Liver (tissue), 9 donors: ENCODE results near the gene BCHE. TPM values are rescaled to one million over a fixed set of nuclear protein-coding genes. Genes with fewer than 3 reads are reported as not detected.

ENCODE experiments used
- DNase-seq: peaks from one replicate; pipeline ENCODE4 v3.0.0-alpha.2; 2017; ENCODE audit warnings: low spot score
- H3K27ac ChIP-seq, 2 donors: one replicate each; pipeline ENCODE4 v1.7.0; 2013; ENCODE audit warnings: inconsistent platforms in 2 of 2, low read length in 2 of 2, control low read depth in 1 of 2, low read depth in 1 of 2, mild to moderate bottlenecking in 1 of 2
- H3K27me3 ChIP-seq, 4 donors: one replicate each; pipeline versions ENCODE4 v1.6.1 to v1.7.0; 2013; ENCODE audit warnings: low read length in 3 of 4, inconsistent platforms in 1 of 4, mild to moderate bottlenecking in 1 of 4, moderate library complexity in 1 of 4; ENCODE audit not compliant: control insufficient read depth in 4 of 4, insufficient read depth in 4 of 4
- H3K36me3 ChIP-seq, 4 donors: one replicate each; pipeline versions ENCODE4 v1.6.1 to v1.7.0; 2013; ENCODE audit warnings: low read length in 3 of 4, mild to moderate bottlenecking in 3 of 4, low read depth in 1 of 4, moderate library complexity in 1 of 4; ENCODE audit not compliant: control insufficient read depth in 4 of 4, insufficient read depth in 3 of 4
- H3K4me1 ChIP-seq, 4 donors: one replicate each; pipeline versions ENCODE4 v1.6.1 to v1.7.0; 2013; ENCODE audit warnings: low read length in 3 of 4, mild to moderate bottlenecking in 3 of 4, moderate library complexity in 1 of 4; ENCODE audit not compliant: control insufficient read depth in 4 of 4, insufficient read depth in 4 of 4
- H3K4me3 ChIP-seq, 3 donors: one replicate each; pipeline versions ENCODE4 v1.6.1 to v1.7.0; 2013; ENCODE audit warnings: low read length in 3 of 3, control low read depth in 1 of 3, low read depth in 1 of 3, mild to moderate bottlenecking in 1 of 3
- H3K9ac ChIP-seq, 2 donors: one replicate each; pipeline ENCODE4 v1.7.0; 2013; ENCODE audit warnings: low read length in 2 of 2, mild to moderate bottlenecking in 2 of 2, moderate library complexity in 2 of 2, control low read depth in 1 of 2, low read depth in 1 of 2
- H3K9me3 ChIP-seq, 4 donors: one replicate each; pipeline versions ENCODE4 v1.6.1 to v1.7.0; 2013; ENCODE audit warnings: low read length in 3 of 4; ENCODE audit not compliant: control insufficient read depth in 4 of 4
- ATF3 ChIP-seq: IDR thresholded peaks from 2 replicates; pipeline ENCODE4 v1.6.1; 2016; ENCODE audit warnings: antibody characterized with exemption
- CTCF ChIP-seq: fragments of 150-350 bp; IDR thresholded peaks from 2 replicates; pipeline ENCODE4 v1.5.1; 2017; ENCODE audit warnings: improper control_type of control experiment, low read depth, low read length; ENCODE audit not compliant: missing input control
- EGR1 ChIP-seq, 2 donors: IDR thresholded peaks; 2 replicates each; pipeline ENCODE4 v1.6.1; 2016 to 2018; ENCODE audit warnings: antibody characterized with exemption in 2 of 2, low read depth in 2 of 2
- FOXA1 ChIP-seq: IDR thresholded peaks from 2 replicates; pipeline ENCODE4 v1.6.1; 2016; ENCODE audit warnings: antibody characterized with exemption
- FOXA2 ChIP-seq: IDR thresholded peaks from 2 replicates; pipeline ENCODE4 v1.6.1; 2016; ENCODE audit warnings: antibody characterized with exemption
- GABPA ChIP-seq, 2 donors: IDR thresholded peaks in 1 of 2; conservative IDR thresholded peaks in 1 of 2; 2 replicates each; pipeline ENCODE4 v1.6.1; 2016; ENCODE audit warnings: antibody characterized with exemption in 2 of 2, mild to moderate bottlenecking in 1 of 2, moderate library complexity in 1 of 2
- HNF4A ChIP-seq, 2 donors: conservative IDR thresholded peaks; 2 replicates each; pipeline ENCODE4 v1.6.1; 2016; ENCODE audit warnings: antibody characterized with exemption in 2 of 2, mild to moderate bottlenecking in 2 of 2
- HNF4G ChIP-seq: IDR thresholded peaks from 2 replicates; pipeline ENCODE4 v1.6.1; 2016; ENCODE audit warnings: antibody characterized with exemption
- JUND ChIP-seq, 2 donors: IDR thresholded peaks; 2 replicates each; pipeline ENCODE4 v1.6.1; 2016; ENCODE audit warnings: antibody characterized with exemption in 2 of 2
- MAX ChIP-seq: IDR thresholded peaks from 2 replicates; pipeline ENCODE4 v1.6.1; 2016; ENCODE audit warnings: antibody characterized with exemption
- NR2F2 ChIP-seq: IDR thresholded peaks from 2 replicates; pipeline ENCODE4 v1.6.1; 2016; ENCODE audit warnings: antibody characterized with exemption
- RAD21 ChIP-seq, 2 donors: IDR thresholded peaks; 2 replicates each; pipeline ENCODE4 v1.6.1; 2016; ENCODE audit warnings: antibody characterized with exemption in 2 of 2, mild to moderate bottlenecking in 2 of 2
- REST ChIP-seq: IDR thresholded peaks from 2 replicates; pipeline ENCODE4 v1.6.1; 2016; ENCODE audit warnings: antibody characterized with exemption, mild to moderate bottlenecking
- RXRA ChIP-seq, 2 donors: IDR thresholded peaks; 2 replicates each; pipeline ENCODE4 v1.6.1; 2017 to 2018; ENCODE audit warnings: antibody characterized with exemption in 2 of 2, mild to moderate bottlenecking in 1 of 2
- SP1 ChIP-seq: IDR thresholded peaks from 2 replicates; pipeline ENCODE4 v1.6.1; 2018; ENCODE audit warnings: antibody characterized with exemption, mild to moderate bottlenecking
- TAF1 ChIP-seq: conservative IDR thresholded peaks from 2 replicates; pipeline ENCODE4 v1.6.1; 2016; ENCODE audit warnings: antibody characterized with exemption, mild to moderate bottlenecking
- YY1 ChIP-seq: IDR thresholded peaks from 2 replicates; pipeline ENCODE4 v1.6.1; 2016; ENCODE audit warnings: antibody characterized with exemption, mild to moderate bottlenecking
- WGBS: extraction: QIAGEN DNeasy Blood & Tissue Kit; methylation state at CpG from one replicate; pipeline ENCODE4 v1.1.7; 2013; 5-methylcytosine and 5-hydroxymethylcytosine counted together
- polyA plus RNA-seq, 2 donors: library from polyadenylated mRNA; stranded (reverse) in 1 of 2; unstranded in 1 of 2; fragments of 200-250 nt in 1 of 2; fragments of >200 nt in 1 of 2; fragmentation: Nextera tagmentation in 1 of 2; extraction: Ambion mirVana in 1 of 2; gene quantifications; one replicate each; pipeline versions ENCODE4 v1.2.1 to v1.2.3, GENCODE V29; 2013 to 2015
- total RNA-seq, 2 donors: library from RNA; depleted of rRNA; stranded (reverse); fragments of >200 nt; gene quantifications; one replicate each; pipeline ENCODE4 v1.2.3, GENCODE V29; 2014
- TF ChIP-seq, protein P1 (sequence below): IDR thresholded peaks from 2 replicates; pipeline ENCODE4 v1.6.1; 2016; ENCODE audit warnings: antibody characterized with exemption
- donor health status: healthy.
- donor health status: healthy.
- donor health status: healthy.
- donor health status: healthy.
- donor health status: healthy.

The BCHE gene
- total and polyA plus RNA-seq, 4 donors: 18.4 to 46.8 (median 35.6) TPM

- Histone ChIP-seq H3K36me3 (no peaks in the 10 kb centered on the region), H3K9me3 (no peaks in the 10 kb centered on the region), H3K27ac (no peak overlapping the region), H3K4me3 (no peak overlapping the region), H3K9ac (no peak overlapping the region), H3K27me3 (no peaks in the 10 kb centered on the region), H3K4me1 (peaks cover 0 to 2% (median 0%) of the 10 kb centered on the region in 4 donors)
- TF ChIP-seq, protein P1, sequence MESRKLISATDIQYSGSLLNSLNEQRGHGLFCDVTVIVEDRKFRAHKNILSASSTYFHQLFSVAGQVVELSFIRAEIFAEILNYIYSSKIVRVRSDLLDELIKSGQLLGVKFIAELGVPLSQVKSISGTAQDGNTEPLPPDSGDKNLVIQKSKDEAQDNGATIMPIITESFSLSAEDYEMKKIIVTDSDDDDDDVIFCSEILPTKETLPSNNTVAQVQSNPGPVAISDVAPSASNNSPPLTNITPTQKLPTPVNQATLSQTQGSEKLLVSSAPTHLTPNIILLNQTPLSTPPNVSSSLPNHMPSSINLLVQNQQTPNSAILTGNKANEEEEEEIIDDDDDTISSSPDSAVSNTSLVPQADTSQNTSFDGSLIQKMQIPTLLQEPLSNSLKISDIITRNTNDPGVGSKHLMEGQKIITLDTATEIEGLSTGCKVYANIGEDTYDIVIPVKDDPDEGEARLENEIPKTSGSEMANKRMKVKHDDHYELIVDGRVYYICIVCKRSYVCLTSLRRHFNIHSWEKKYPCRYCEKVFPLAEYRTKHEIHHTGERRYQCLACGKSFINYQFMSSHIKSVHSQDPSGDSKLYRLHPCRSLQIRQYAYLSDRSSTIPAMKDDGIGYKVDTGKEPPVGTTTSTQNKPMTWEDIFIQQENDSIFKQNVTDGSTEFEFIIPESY: no peak
- TF ChIP-seq RAD21 (IDR thresholded peaks at IDR 0.05): no peak
- no peak for TF ChIP-seq NR2F2
- no peak for TF ChIP-seq YY1
- no peak for TF ChIP-seq REST
- TF ChIP-seq HNF4G: no peak
- no peak for TF ChIP-seq EGR1 (IDR thresholded peaks at IDR 0.05; ENCODE audit: low read depth in 2 of 2)
- TF ChIP-seq FOXA2: no peak
- TF ChIP-seq MAX: no peak
- TF ChIP-seq GABPA (IDR thresholded peaks at IDR 0.05 in 1 of 2, conservative IDR thresholded peaks at IDR 0.05 in 1 of 2): no peak
- TF ChIP-seq ATF3: no peak
- no peak for TF ChIP-seq HNF4A (conservative IDR thresholded peaks at IDR 0.05)
- TF ChIP-seq SP1: no peak
- no peak for TF ChIP-seq RXRA (IDR thresholded peaks at IDR 0.05)
- no peak for TF ChIP-seq JUND (IDR thresholded peaks at IDR 0.05)
- no peak for TF ChIP-seq CTCF
- no peak for TF ChIP-seq FOXA1
- TF ChIP-seq TAF1: no peak
- WGBS: 66% methylated on average over 2 of the region's 2 CpGs
- no peak for DNase-seq
Measured at GRCh38 chr3:165815682-165816081, 21.5 kb downstream of the BCHE start.
